HG03175 (cell line): ENCODE results near the gene CITED4.

Experiments
- ATAC-seq: cut with Tn5 transposase; IDR thresholded peaks from one replicate; pipeline ENCODE4 v1.9.1; 2021; ENCODE audit warnings: mild to moderate bottlenecking, moderate library complexity; ENCODE audit not compliant: unreplicated experiment

CITED4 gene

DNA sequence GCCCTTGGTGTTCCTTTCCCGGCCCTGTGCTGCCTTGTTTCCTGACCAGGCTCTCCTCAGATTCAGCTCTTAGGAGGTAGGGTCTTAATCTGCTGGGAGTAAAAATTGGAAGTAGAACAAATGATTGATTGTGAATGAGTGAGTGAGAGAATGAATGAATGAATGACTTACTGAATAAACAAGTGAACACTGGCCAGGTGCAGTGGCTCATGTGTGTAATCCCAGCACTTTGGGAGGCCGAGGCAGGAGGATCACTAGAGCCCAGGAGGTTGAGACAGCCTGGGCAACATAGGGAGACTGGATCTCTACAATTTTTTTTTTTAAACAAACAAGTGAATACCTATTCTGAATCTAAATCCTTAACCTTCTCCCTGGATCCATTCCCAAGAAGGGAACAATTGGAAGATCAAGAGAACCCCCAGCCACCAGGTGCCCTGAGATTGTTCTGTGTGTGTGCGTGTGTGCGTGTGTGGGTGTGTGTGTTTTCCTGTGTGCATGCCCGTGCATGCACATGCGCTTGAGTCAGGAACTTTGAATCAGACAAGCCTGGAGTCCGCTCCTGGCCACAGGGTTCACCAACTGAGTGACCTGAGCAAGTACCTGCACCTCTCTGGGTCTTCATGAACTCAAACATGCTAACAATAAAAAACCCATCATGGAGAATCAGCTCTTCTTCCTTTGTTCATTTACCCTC, 24.3 kb upstream of the CITED4 start:
- no peak for ATAC-seq

DNA sequence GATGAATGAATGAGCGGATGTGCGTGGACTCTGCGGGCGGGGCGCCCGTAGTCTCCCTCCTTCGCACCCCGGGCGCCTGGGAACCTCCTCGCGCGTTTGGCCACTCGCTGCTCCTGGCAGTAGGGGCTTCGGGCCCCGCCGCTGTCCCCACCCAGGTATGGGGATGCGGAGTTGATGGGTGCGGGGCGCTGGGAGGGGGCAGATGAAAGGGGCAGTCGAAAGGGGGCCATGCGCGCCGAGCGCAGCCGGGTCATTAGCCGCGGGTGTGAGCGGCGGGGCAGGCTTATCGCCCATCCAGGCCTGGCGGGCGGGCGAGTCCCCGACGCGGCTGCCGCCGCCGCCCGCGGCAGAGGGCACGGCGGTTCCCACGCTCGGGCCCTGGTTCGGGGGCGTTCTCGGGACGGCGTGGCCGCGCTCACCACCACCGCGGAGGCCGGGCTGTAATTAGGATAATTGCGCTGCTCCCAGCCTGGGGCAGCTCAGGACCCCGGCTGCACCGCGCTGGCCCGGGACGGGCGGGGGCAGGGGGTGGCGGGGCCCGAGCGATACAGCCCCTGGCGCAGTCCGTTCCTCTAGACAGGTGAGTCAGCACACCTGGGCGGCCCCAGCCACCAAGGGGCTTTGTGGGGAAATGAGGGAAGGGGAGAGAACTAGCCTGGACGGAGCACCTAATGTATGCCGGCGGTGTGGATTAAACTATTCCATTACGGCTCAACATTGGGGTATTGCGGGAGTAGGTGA, 22.1 kb upstream of the CITED4 start:
- no peak for ATAC-seq

DNA sequence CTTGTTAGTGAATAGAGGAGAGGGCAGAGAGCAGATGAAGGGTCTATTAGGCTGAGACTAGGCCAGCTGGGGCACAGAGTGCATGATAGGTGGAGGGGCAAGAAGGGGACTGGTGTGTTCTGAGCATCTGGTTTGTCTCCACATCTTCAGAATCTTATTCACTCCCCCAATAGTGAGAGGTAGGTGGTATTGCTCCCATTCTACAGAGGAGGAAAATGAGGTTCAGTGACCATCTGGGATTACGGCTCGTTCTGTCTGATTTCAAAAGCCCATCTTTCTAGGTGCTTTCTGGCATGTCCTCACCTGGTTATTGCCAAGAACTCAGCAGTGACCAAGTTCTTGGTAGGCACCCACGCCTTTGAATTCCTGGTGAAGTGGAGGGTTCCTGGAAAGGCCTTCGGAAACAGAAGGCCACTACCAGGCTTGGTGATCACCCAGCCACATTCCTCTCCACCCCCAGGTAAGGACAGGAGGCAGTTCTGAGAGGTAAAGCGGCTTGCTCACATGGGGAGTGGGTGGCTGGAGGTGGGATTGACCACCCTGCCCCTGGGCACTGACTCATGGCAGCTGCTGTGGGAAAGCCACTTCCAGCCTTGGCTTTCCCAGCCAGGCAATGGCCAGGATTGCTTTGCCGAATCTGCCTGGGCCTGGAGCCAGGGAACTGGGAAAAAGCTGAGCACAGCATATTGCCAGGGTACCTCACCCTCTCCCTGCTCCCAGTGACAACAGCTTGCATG, 18.8 kb upstream of the CITED4 start:
- no peak for ATAC-seq

DNA sequence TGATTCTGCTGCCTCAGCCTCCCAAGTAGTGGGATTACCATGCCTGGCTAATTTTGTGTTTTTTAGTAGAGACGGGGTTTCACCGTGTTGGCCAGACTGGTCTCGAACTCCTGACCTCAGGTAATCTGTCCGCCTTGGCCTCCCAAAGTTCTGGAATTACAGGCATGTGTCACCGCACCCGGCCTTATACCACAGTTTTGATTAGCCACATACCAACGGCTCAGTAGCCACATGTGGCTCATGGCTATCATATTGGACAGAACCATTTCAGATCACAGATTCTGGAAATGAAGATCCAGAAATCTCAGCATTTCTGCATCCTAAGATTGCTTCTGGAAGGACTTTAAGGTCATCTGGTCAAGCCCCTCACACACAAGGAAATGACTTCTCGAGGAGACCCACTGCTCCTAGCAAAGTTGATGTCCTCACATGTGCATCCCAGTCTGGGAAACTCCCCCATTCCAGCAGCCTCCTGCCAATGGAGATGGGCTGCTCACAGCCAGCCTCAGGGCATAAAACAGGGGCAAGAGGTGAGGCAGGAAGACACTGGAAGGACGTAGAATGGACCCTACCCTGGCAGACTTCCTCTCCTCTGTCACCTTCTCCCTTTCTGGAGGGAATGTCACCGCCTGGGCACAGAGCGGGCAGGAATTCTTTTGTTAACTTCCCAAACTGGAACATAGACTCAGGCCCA, 17.5 kb upstream of the CITED4 start:
- ATAC-seq = no peak

DNA sequence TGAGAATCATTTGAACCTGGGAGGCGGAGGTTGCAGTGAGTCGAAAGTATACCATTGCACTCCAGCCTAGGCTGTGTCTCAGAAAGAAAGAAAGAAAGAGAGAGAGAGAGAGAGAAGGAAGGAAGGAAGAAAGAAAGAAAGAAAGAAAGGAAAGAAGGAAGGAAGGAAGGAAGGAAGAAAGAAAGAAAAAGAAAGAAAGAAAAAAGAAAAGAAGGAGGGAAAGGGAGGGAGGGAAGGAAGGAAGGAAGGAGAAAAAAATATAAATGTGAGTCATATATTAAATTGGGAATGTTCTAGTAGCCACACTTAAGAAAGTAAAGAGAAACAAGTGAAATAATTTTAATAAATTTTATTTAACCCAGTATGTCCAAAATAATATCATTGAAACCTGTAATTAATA, 16.7 kb upstream of the CITED4 start:
- no peak for ATAC-seq

DNA sequence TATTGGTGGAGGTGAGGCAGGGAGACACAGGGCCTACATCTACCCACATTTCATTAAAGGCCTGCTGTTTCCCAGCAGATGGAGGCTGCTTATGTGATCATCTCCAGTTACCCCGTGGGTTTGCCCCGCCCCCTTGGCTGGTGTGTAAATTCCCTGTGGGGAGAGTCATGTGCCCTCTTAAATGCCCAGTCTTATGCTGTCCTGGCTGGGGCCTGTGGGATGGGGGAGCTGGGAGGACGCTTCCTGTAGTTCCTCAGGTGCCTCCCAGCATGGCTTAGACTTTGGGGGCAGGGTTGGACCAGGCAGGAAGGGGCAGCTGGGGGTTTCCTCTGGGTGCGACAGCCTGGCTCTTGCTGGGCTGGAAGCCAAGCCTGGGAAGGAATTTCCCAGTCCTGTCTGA, 15.5 kb upstream of the CITED4 start:
- no peak for ATAC-seq

DNA sequence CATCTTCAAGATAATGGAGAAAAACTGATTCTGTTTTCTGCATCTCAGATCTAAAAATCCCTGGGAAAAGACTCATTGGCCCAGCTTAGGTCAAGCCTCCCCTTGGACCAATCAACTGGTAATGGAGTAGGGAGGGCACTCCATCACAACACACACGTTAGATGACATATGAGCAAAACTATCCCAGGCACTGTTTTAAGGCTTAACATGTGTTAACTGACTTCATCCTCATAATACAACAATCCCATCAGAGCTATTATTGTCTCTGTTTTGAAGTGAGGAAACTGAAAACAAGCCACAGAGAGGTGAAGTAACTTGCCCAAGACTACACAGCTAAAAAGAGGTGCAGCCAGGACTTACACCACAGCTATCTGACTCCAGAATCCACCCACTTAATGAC, 14.7 kb upstream of the CITED4 start:
- ATAC-seq = no peak

DNA sequence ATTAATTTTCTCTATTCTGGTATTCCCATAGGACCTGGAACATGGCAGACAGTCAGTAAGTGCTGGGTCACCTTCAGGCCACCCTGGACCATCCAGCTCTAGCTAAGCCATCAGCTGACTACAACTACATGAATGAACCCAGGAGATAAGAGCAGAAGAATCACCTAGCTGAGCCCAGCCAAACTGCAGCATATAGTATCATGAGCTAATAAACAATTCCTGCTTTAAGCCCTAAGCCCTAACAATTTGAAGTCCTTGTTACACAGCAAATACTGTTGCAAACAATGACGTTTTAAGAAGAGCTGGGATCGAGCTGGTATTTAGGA, 14.2 kb upstream of the CITED4 start:
- ATAC-seq = no peak

DNA sequence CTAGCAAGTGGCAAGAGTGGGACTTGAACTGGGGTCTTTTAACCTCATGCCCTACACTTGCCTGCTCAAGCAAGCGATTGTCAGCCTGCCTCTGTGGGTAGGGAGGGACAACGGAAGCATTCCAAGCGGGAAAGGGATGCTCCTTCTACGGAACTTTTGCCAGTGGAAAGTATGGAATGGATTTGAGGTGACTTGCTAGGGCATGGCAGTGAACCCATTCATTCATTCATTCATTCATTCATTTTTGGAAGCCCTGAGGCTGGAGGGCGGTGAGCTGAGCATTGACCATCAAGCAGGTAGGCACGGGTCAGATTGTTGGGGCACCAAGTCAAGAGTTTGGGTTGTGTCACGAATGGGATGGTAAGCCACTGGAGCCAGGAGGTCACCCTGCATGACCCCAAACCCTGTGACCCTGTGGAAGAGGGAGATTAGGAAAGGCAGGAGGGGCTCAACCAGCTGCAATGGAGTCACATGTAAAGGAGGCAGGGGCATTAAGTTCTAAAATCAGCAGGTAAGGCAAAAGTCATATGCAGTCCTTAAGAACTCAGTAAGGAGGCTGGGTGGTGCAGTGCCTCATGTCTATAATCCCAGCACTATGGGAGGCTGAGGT, 11.8 kb upstream of the CITED4 start:
- ATAC-seq = no peak

DNA sequence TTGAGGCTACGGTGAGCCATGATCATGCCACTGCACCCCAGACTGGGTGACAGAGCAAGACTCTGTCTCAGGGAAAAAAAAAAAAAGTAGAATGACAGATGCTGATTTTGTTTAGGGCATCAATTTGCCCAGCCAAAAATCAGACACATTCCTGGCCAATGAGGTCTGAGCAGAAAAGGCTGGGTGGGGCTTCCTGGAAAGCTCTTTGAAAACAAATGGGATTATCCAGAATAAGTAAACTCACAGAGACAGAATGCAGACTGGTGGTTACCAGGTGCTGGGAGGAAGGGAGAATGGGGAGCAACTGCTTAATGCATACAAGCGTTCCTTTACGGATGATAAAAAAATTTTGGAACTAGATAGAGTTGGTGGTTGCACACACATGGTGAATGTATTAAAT, 10.1 kb upstream of the CITED4 start:
- ATAC-seq = no peak

DNA sequence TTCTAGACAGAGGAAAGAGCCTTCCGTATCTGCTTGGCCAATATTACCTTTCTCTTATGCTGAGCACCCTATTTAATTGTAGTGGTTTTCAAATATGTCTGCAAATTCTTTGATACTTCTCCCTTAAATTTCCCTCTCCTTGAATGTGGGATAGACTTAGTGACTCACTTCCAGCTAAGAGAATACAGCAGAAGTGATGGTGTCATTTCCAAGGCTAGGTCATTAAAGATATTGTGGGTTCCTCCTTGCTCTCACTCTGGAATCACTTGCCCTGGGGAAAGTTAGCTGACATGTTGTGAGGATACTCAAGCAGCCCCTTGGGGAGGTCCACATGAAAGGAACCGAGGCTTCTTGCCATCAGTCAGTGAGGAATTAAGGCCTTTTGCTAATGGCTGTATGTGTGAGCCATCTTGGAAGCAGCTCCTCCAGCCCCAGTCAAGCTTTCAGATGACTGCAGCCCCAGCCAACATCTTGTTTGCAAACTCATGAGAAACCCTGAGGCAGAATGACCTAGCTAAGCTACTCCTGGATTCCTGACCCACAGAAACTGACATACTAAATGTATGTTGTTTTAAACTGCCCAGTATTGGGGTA, 8.1 kb upstream of the CITED4 start:
- ATAC-seq = no peak

DNA sequence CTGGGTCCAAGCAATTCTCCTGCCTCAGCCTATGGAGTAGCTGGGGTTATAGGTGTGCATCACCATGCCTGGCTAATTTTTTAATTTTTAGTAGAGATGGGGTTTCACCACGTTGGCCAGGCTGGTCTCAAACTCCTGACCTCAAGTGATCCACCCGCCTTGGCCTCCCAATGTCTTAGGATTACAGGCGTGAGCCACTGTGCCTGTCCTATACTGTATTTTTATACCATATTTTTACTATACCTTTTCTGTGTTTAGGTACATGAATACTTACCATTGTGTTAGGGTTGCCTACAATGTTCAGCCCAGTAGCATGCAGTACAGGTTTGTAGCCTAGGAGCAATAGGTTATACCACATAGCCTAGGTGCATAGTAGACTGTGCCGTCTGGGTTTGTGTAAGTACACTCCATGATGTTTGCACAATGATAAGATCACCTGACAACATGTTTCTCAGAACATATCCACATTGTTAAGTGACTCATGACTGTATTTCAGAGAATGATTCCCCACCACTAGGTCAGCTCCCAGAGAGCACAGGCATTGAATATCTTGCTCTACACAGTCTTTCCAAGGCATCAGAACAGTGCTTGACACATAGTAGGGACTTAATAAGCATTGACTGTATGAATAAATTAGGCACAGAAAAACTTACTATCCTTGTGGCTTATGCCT, 6.0 kb upstream of the CITED4 start:
- ATAC-seq = no peak

DNA sequence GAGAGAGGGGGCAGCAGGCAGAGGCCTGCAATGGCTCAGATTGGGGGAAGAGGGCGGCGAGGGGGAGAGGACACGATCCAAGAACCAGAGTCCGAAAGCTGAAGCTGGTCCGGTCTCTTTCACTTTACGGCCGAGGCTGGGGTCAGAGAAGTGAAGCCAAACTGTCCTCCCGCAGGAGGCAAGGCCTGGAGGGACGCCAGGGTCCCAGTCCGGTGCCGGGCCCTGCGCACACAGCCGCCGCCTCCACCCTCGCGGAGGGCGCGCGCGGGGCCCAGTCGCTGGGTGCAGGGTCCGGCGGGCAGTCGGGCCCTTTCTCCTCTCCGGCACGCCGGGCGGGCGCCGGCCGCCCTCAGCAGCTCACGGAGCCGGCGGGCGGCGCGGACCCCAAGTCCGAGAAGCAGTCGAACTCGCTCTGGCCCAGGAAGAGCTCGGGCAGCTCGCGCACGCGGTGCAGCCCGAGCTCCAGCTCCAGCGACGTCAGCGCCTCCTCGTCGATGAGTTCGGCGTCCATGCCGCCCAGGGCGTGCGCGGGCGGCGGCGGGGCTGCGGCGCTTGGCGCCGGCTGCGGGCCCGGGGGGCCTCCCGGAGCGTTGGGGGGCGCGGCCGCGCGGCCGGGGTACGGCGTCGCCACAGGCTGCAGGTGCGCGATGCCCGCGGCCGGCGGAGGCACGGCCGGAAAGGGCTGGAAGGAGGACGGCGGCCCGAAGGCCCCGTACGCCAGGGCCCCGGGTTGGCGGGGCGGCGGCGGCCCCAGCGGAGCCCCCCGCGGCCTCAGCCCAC, 749 bp downstream of the CITED4 start:
- no peak for ATAC-seq

DNA sequence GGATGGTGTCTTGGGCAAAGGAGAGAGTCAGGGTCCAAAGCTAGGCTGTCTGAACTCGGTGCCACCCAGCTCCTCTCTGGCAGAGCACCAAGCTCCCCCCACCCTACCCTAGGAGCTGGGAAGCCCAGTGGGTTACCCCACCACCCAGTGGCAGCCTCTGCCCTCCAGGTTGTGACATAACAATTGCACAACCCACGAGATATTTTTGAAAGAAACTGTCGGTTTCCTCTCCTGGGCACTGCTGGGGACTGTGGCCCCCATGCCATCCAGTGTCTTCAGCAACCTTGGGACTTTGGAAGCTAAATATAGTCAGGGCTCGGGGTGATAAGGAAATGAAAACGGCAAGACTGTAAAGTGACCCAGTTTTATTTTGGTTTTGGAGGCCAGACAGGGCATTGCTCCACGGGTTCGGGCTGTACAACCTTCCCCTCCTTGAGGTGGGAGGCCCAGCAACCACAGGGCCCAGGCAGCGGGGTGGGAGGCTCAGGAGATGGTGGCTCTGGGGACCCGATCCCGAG, 1.4 kb downstream of the CITED4 start:
- ATAC-seq = no peak

DNA sequence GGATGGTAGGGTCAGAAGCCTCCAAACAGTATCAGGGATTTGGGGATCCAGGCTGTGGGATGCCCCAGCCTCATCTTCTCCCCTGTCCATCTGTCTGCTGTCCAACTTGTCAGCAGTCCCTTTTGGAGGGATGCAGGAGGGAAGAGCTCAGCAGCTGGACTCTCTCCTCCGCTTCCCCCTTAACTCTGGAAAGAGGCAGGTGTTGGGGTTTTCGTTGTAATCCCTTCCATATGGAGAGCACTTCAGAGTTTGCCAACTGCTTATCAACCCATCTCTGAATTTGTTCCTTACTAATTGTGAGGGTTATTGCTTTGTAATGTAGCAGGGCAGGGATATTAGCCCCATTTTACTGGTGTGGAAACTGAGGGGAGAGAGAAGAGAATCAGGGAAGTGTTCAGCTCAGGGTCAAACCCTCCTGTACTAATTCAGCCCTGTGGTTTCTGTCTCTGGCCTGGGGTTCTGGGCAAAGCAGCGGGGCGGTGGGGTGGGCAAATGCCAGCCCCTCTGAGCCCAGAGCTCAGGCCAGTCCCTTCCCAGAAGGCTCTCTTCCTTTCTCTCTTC, 3.2 kb downstream of the CITED4 start:
- no peak for ATAC-seq

DNA sequence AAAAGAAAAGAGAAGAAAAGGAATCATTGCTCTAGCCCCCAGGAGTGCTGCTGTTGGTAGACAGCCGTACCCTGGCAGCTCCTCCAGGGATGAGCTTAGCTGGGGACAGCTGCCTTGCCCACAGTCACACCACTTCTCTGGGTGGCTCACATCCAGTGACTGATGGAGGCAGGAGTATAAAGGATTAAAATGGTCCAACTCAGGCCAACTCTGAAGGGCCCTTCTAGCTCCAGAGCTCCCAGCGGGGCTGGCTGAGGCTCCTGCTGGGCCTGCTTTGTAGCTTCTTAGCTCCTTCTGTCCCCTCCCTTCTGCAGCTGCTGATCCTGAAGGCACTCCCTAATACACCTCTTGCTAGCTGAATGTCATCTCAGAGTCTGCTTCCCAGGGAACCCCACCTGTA, 4.4 kb downstream of the CITED4 start:
- ATAC-seq = no peak

DNA sequence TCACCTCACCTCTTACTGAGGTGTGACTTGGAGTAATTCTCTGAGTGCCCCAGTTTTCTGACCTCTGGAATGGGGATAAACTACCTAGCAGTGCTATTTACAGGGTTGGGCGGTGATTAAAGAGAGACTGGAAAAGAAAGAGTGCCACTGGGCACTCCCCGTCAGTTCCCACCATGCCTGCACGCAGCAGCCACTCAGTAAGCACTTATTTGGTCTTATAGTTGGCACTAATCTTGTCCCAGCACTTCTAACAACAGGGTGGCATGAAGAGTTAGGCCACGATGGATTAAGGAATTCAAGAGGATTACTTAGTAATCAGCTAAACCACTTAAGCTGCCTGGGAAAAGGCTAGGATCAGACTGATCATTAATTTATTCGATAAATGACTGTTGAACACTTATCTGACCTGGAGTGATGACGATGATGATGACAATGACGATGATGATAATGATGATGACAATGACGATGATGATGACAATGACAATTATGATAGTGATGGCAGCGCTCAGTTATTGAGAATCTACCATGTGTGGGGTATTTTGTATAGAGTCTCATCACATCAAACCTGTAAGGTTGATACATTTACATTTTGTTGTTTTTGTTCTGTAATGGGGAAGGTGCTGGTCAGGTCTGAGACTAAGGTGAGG, 5.4 kb downstream of the CITED4 start:
- no peak for ATAC-seq

DNA sequence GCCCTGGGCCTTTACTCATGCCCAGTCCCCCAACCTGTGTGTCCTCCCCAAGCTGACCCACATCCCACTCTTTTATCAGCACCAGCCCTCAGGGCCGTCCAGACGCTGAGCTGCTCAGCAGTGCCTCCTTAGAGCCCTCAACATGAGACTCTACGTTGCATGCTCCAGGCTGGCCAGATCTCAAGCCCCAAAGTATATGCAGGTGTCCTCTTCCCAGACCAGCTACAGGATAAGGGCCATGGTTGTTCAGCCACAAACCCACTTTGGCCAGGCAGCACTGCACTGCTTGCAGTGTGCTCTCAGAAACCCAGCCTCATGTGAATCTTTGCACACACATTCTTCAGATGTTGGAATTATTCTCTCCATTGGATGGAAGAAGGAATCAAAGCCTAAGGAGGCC, 6.0 kb downstream of the CITED4 start:
- no peak for ATAC-seq
